Glomerular endothelial cell (primary cell): ENCODE measurements around the gene ALDH3A2. TPM values are rescaled to one million over a fixed set of nuclear protein-coding genes. Genes with fewer than 3 reads are reported as not detected.
"Not testable (repeated sequence)": the region's sequence is repeated elsewhere in the genome, so short reads cannot be mapped to it uniquely, and the experiment has no call there.

ENCODE experiments used
- DNase-seq: peaks from one replicate; pipeline ENCODE4 v3.0.0-alpha.2; 2011; ENCODE audit warnings: low read depth, low spot score; ENCODE audit errors: extremely low read depth
- total RNA-seq: library from RNA; depleted of rRNA; stranded (reverse); fragments of >200 nt; gene quantifications from 2 replicates; pipeline ENCODE4 v1.2.3, GENCODE V29; 2015

ALDH3A2 gene
- total RNA-seq, 1 donor from 2014 or later, result 39.7 TPM

GRCh38 chr17:19677736-19678379 lies 29.3 kb downstream of the ALDH3A2 start:
- no peak for DNase-seq

GRCh38 chr17:19678581-19679453 lies 30.3 kb downstream of the ALDH3A2 start:
- DNase-seq, result no peak

GRCh38 chr17:19683117-19683516 lies 34.6 kb downstream of the ALDH3A2 start:
- no peak for DNase-seq

- not testable (repeated sequence) for DNase-seq
These were observed 36.5 kb downstream of the ALDH3A2 start for GRCh38 chr17:19684909-19685580.

GRCh38 chr17:19686400-19687090 lies 38.0 kb downstream of the ALDH3A2 start:
- DNase-seq, result no peak

GRCh38 chr17:19702217-19702641 lies 53.7 kb downstream of the ALDH3A2 start:
- no peak for DNase-seq

GRCh38 chr17:19703106-19703827 lies 54.7 kb downstream of the ALDH3A2 start:
- no peak for DNase-seq

GRCh38 chr17:19703828-19704613 lies 55.5 kb downstream of the ALDH3A2 start:
- DNase-seq, result no peak

- DNase-seq, result no peak
These were observed 56.6 kb downstream of the ALDH3A2 start for GRCh38 chr17:19705201-19705600.

DNA sequence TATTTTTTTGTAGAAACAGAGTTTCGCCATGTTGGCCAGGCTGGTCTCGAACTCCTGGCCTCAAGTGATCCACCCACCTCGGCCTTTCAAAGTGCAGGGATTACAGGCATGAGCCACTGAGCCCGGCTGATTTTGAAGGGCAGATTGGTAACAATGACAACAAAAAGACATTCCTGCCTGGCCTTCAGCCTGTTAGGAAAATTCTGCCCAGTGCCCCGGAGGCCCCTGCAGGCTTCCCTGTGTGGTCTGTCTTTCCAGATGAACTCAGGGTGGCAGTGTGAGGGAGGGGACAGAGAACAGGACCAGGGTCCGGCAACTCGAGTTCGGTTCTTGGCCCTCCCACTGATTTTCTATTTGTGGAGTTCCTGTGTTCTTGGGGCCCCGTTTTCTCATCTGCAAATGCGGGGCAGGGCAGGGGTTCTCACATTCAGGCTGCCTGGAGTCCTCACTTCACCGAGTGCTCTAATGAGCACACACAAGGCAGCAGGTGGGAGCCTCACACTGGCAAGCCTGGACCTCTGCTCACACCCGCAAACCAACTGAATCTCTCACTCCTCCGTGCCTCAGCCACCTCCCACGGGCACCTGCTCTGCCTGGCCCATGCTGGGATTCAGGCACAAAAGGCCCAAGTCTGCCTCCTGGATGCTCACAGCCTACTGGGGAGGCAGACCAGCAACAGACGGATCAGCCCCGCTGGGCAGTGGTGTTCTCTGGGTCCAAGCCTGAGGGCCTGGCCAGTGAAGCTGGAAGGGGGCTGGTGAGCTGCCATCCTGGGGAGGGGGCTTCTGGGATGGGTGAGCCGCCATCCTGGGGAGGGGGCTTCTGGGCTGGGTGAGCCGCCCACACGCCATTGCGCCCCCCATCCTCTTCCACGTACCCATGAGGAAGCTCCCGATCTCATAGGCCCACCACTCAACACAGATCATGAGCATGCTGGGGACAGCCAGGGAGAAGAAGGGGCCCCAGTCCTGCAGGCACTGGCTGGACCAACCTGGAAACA lies 57.5 kb downstream of the ALDH3A2 start:
- no peak for DNase-seq

- no peak for DNase-seq
These were observed 58.5 kb downstream of the ALDH3A2 start for GRCh38 chr17:19706791-19707727.

DNA sequence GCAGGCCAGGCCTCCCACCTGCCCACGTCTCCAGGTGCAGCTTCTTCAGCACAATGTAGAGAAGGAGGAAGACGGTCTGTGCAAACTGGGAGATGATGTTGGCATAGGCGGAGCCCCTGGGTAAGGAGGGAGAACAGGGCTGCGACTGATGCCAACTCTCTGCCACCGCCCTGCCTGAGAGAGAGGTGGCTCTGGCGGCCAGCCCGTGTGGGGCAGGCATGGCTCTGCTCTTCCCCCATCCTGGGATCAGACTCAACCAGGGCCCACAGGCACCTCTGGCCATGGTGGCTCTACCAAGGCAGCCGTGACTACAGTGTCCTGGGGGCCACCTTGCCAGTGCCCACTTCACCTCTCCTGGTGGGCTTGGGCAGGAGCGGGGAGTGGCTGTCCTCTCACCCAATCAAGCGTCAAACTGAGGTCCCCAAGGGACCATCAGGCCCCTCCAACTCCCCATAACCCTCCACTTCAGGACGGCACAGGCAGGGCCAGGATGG lies 59.2 kb downstream of the ALDH3A2 start:
- no peak for DNase-seq

DNA sequence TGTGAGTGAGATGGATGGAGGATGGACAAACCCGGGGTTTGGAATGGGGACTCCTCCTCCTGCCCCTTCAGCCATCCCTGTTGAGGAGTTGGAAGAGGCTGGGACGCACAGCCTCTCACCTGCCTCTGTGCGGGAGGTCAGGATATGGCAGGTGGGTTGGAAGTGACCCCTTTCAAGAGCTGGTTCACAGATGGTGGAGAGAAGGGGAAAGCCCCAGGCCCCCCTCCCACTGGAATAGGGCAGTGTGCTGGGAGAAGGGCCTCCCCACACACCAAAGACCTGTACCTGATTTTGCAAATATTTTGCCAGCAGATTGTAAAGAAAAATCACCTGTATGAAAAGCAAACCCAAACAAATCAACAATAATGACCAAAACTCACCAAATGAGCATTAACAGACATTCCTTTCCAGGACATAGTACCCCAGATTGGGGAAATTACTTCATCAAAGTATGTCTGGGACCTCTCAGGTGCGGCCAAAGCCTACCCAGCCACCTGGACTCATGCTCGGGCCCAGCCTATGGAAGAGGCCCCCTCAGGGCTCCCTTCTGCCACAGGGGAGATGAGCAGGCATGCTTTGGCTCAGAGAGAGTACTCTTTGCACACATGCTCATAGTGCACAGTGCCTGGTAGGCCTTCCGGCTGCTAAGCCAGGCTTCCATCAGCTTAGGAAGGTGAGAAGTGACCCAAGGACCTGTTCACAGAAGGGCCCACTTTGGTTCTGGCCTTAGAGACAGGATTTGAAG lies 60.1 kb downstream of the ALDH3A2 start:
- no peak for DNase-seq

- DNase-seq, result no peak
These were observed 61.3 kb downstream of the ALDH3A2 start for GRCh38 chr17:19709841-19710240.

- DNase-seq, result no peak
These were observed 64.0 kb downstream of the ALDH3A2 start for GRCh38 chr17:19712436-19713004.

GRCh38 chr17:19713462-19713861 lies 64.9 kb downstream of the ALDH3A2 start:
- no peak for DNase-seq
